Natural killer cell (primary cell): ENCODE data around the gene PTPRT. TPM values are rescaled to one million over a fixed set of nuclear protein-coding genes. Genes with fewer than 3 reads are reported as not detected.

ENCODE experiments used
- ATAC-seq, 3 donors: fragments of 150-1000 bp in 2 of 3; fragments of 200-7000 bp in 1 of 3; cut with Tn5 transposase; 1 replicate in 1 of 3; 2 replicates in 2 of 3; pipeline ENCODE4 v1.10.0; 2021; ENCODE audit warnings: mild to moderate bottlenecking in 2 of 3, moderate library complexity in 2 of 3
- DNase-seq, 2 donors: peaks; one replicate each; pipeline versions ENCODE4 v3.0.0 to v3.0.0-alpha.2; 2013 to 2021; ENCODE audit warnings: mixed read lengths in 1 of 2
- H3K27ac ChIP-seq: one replicate; pipeline ENCODE4 v1.5.1; 2013; ENCODE audit warnings: mild to moderate bottlenecking, low read length
- H3K27me3 ChIP-seq: one replicate; pipeline ENCODE4 v1.6.1; 2013; ENCODE audit warnings: low read length; ENCODE audit not compliant: control insufficient read depth, insufficient read depth
- H3K36me3 ChIP-seq: one replicate; pipeline ENCODE4 v1.6.1; 2013; ENCODE audit warnings: low read length; ENCODE audit not compliant: control insufficient read depth, insufficient read depth
- H3K4me1 ChIP-seq: one replicate; pipeline ENCODE4 v1.6.1; 2013; ENCODE audit warnings: low read length; ENCODE audit not compliant: control insufficient read depth, insufficient read depth
- H3K4me3 ChIP-seq: one replicate; pipeline ENCODE4 v1.5.1; 2013; ENCODE audit warnings: low read length
- H3K9me3 ChIP-seq: one replicate; pipeline ENCODE4 v1.6.1; 2013; ENCODE audit warnings: low read length; ENCODE audit not compliant: control insufficient read depth, insufficient read depth
- H3K27ac Mint-ChIP-seq, 2 donors: one replicate each; pipeline ENCODE4 v1.8.0; 2022; ENCODE audit warnings: mild to moderate bottlenecking in 2 of 2, mixed read lengths in 2 of 2, moderate library complexity in 1 of 2
- H3K27me3 Mint-ChIP-seq, 2 donors: one replicate each; pipeline ENCODE4 v1.8.0; 2022; ENCODE audit warnings: low read depth in 2 of 2, mixed read lengths in 2 of 2
- H3K36me3 Mint-ChIP-seq: one replicate; pipeline ENCODE4 v1.8.0; 2022; ENCODE audit warnings: mixed read lengths
- H3K4me1 Mint-ChIP-seq, 2 donors: one replicate each; pipeline ENCODE4 v1.8.0; 2022; ENCODE audit warnings: mixed read lengths in 2 of 2
- H3K4me3 Mint-ChIP-seq: one replicate; pipeline ENCODE4 v1.8.0; 2022; ENCODE audit warnings: mild to moderate bottlenecking, moderate library complexity, mixed read lengths
- H3K9me3 Mint-ChIP-seq, 2 donors: one replicate each; pipeline ENCODE4 v1.8.0; 2022; ENCODE audit warnings: mixed read lengths in 2 of 2
- WGBS: methylation state at CpG from one replicate; pipeline ENCODE4 v1.1.7; 2013; ENCODE audit warnings: missing lambda C conversion rate; ENCODE audit not compliant: insufficient coverage; 5-methylcytosine and 5-hydroxymethylcytosine counted together
- intact Hi-C: fragments of 100-400 bp; cut with micrococcal nuclease; formaldehyde crosslinking; loops from one replicate; pipeline ENCODE4 v1.14.2; 2022
- total RNA-seq, 4 donors: library from RNA; stranded (reverse); fragments of 120-200 nt in 1 of 4; gene quantifications; one replicate each; pipeline versions ENCODE4 v1.2.3 to v1.2.4, GENCODE V29; 2013 to 2022
- TF ChIP-seq, protein P1 (sequence below): fragments of 200-600 bp; IDR thresholded peaks from one replicate; pipeline ENCODE4 v1.8.0; 2022; ENCODE audit warnings: antibody characterized with exemption

Gene PTPRT
- total RNA-seq, 3 donors from 2014 or later (not counting 1 experiment from before 2014, with no cell fraction given): not detected

DNA sequence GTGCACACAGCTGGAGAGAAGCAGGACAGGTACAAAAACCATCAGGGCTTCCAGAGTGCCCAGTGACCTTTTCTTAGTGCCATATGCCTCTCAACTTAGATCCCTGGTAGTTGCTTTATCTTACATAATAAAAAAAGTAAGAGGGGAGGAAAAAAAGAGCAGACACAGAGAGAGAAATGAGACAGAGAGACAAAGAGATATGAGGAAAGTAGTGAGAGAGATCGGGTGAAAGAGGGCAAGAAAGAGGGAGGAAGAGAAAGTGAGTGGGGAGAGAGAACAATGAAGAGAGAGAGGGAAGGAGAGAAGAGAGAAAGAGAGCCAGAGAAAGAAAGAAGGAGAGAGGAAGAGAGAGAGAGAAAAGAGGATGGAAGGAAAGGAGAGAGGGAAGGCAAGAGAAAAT, 131.6 kb downstream of the PTPRT start:
- ATAC-seq: no peak
- H3K4me1 Mint-ChIP-seq: no peaks in the 10 kb centered on the region
- WGBS: 87% methylated on average over 1 of the region's 1 CpG
- intact Hi-C loops: no loop called here
- H3K36me3 Mint-ChIP-seq: no peaks in the 10 kb centered on the region
- TF ChIP-seq, protein P1, sequence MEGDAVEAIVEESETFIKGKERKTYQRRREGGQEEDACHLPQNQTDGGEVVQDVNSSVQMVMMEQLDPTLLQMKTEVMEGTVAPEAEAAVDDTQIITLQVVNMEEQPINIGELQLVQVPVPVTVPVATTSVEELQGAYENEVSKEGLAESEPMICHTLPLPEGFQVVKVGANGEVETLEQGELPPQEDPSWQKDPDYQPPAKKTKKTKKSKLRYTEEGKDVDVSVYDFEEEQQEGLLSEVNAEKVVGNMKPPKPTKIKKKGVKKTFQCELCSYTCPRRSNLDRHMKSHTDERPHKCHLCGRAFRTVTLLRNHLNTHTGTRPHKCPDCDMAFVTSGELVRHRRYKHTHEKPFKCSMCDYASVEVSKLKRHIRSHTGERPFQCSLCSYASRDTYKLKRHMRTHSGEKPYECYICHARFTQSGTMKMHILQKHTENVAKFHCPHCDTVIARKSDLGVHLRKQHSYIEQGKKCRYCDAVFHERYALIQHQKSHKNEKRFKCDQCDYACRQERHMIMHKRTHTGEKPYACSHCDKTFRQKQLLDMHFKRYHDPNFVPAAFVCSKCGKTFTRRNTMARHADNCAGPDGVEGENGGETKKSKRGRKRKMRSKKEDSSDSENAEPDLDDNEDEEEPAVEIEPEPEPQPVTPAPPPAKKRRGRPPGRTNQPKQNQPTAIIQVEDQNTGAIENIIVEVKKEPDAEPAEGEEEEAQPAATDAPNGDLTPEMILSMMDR: no peak
- peaks cover 0 to 8% of the 10 kb centered on the region in 2 donors for H3K27me3 Mint-ChIP-seq
- no peak for DNase-seq
- H3K27ac Mint-ChIP-seq: no peak overlapping the region
- no peak overlapping the region for H3K4me3 Mint-ChIP-seq
- peaks cover 0 to 2% of the 10 kb centered on the region in 2 donors for H3K9me3 Mint-ChIP-seq
- Histone ChIP-seq H3K27me3 (no peaks in the 10 kb centered on the region), H3K9me3 (no peaks in the 10 kb centered on the region), H3K4me3 (no peak overlapping the region), H3K4me1 (no peaks in the 10 kb centered on the region), H3K27ac (no peak overlapping the region), H3K36me3 (no peaks in the 10 kb centered on the region)

DNA sequence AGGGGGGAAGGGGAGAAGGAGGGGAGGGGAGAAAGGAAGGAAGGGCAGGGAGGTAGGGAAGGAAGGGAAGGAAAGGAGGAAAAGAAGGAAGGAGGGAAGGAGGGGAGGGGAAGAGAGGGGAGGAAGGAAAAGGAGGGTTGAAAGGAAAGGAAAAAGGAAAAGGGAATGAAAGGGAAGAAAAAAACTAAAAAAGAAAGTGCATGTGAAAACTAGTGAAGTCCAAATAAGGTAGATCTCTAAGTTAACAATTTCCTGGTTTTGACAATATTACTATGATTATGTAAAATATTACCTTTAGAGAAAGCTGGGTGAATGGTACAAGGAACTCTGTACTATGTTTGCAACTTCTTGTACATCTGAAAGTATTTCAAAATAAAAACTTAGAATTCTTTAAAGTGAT, 132.4 kb downstream of the PTPRT start:
- Mint-ChIP-seq H3K27me3 (peaks cover 0 to 9% of the 10 kb centered on the region in 2 donors), H3K27ac (no peak overlapping the region), H3K36me3 (no peaks in the 10 kb centered on the region), H3K4me3 (no peak overlapping the region), H3K9me3 (peaks cover 0 to 2% of the 10 kb centered on the region in 2 donors), H3K4me1 (no peaks in the 10 kb centered on the region)
- TF ChIP-seq, protein P1: no peak
- intact Hi-C loops: no loop called here
- Histone ChIP-seq H3K4me1 (no peaks in the 10 kb centered on the region), H3K4me3 (no peak overlapping the region), H3K9me3 (no peaks in the 10 kb centered on the region), H3K27me3 (no peaks in the 10 kb centered on the region), H3K27ac (no peak overlapping the region), H3K36me3 (no peaks in the 10 kb centered on the region)
- DNase-seq: no peak
- no peak for ATAC-seq

DNA sequence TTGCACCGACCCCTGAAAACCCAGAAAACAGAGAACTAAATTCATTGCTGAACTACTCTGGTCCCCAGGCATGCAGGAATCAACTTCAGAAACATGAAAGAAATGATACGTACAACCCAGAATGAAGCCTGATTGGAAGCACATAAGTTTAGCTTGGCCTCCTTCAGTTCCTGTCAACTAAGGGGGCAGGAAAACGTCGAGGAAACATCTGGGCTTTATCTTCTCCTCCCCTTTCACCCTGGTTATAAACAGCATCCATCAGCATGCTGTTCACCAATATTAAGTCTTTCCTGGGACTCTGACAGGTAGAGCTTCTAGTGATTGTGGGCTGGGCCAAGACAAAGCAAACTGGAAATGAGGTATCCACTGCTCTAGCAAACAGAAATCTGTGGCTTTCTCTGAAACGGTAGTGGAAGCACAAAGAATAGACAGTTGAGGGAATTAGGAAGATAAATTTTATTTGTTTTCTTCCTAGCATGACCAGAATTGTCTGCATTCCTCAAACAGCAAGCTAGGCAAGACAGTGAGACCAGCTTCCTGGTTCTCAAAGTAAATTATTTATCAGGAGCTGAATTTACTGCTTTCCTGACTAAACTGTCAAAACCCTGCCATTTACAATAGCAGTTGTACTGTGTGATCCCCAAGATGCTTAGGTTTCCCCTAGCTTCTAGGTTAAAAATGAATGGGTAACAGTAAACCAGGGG, 134.4 kb downstream of the PTPRT start:
- Histone ChIP-seq H3K4me3 (no peak overlapping the region), H3K4me1 (no peaks in the 10 kb centered on the region), H3K36me3 (no peaks in the 10 kb centered on the region), H3K27ac (no peak overlapping the region), H3K27me3 (no peaks in the 10 kb centered on the region), H3K9me3 (no peaks in the 10 kb centered on the region)
- Mint-ChIP-seq H3K9me3 (peaks cover 0 to 2% of the 10 kb centered on the region in 2 donors), H3K4me1 (no peaks in the 10 kb centered on the region), H3K4me3 (no peak overlapping the region), H3K27me3 (peaks cover 0 to 9% of the 10 kb centered on the region in 2 donors), H3K27ac (no peak overlapping the region), H3K36me3 (no peaks in the 10 kb centered on the region)
- TF ChIP-seq, protein P1: no peak
- ATAC-seq (no peak), DNase-seq (no peak)
- 18% methylated on average over 5 of the region's 5 CpGs for WGBS
- intact Hi-C loops: no loop called here

DNA sequence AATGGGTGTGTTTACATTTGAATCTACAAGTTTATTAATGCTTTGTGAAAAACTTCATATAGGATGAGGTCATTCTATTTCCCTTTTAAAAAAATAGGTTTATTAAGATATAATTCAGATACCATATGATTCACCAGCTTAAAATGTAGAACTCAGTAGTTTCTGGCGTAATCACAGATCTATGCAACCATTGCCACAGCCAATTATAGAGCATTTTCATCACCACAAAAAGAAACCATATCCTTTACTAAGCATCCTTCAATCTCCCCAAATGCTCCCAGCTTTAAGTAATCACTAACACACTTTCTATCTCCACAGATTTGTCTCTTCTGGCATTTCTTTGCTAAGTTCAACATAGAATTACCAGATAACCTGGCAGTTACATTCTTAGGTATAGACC, 137.2 kb downstream of the PTPRT start:
- Histone ChIP-seq H3K36me3 (no peaks in the 10 kb centered on the region), H3K9me3 (no peaks in the 10 kb centered on the region), H3K27me3 (no peaks in the 10 kb centered on the region), H3K27ac (no peak overlapping the region), H3K4me1 (no peaks in the 10 kb centered on the region), H3K4me3 (no peak overlapping the region)
- H3K27me3 Mint-ChIP-seq: peaks cover 0 to 11% of the 10 kb centered on the region in 2 donors
- peaks cover 0 to 3% of the 10 kb centered on the region in 2 donors for H3K9me3 Mint-ChIP-seq
- H3K36me3 Mint-ChIP-seq: no peaks in the 10 kb centered on the region
- intact Hi-C loops: no loop called here
- H3K27ac Mint-ChIP-seq: no peak overlapping the region
- TF ChIP-seq, protein P1: no peak
- H3K4me3 Mint-ChIP-seq: no peak overlapping the region
- no peak for ATAC-seq
- WGBS: 6% methylated on average over 1 of the region's 1 CpG
- no peaks in the 10 kb centered on the region for H3K4me1 Mint-ChIP-seq
- no peak for DNase-seq
